Upper lobe of left lung (tissue), 4 donors: ENCODE data around the gene TCP11L2.

Experiments
- POLR2AphosphoS5 ChIP-seq, 2 donors: sonication (generic); formaldehyde crosslinking; IDR thresholded peaks; one replicate each; pipeline ENCODE4 v1.5.1; 2017; ENCODE audit warnings: antibody characterized with exemption in 2 of 2
- TF ChIP-seq, protein P1 (sequence below), 6 experiments: fragments of 450-650 bp in 4 of 6; fragments of 200-600 bp in 2 of 6; sonication (generic) in 2 of 6; IDR thresholded peaks; one replicate each; pipeline ENCODE4 v1.5.1; 2016 to 2019; ENCODE audit warnings: antibody characterized with exemption in 6 of 6

DNA sequence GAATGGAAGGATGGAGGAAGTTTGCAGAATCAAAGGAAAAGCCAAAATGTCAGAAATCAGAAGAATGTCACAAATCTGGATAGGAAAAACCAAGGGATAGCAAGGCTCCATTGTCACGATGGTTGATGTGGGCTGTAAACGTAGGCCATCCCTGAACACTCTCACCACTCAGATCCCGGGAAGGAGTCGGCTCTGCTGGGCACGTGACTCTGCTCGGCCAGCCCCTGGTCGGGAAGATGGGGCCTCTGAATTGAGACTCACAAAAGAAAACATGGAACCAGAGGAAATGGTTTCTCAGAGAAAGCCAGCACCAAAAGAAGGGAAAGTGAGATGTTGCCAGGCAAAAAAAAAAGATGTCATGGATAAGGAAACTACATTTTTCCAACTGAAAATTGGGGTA is 26.2 kb downstream of the TCP11L2 start:
- TF ChIP-seq, protein P1, sequence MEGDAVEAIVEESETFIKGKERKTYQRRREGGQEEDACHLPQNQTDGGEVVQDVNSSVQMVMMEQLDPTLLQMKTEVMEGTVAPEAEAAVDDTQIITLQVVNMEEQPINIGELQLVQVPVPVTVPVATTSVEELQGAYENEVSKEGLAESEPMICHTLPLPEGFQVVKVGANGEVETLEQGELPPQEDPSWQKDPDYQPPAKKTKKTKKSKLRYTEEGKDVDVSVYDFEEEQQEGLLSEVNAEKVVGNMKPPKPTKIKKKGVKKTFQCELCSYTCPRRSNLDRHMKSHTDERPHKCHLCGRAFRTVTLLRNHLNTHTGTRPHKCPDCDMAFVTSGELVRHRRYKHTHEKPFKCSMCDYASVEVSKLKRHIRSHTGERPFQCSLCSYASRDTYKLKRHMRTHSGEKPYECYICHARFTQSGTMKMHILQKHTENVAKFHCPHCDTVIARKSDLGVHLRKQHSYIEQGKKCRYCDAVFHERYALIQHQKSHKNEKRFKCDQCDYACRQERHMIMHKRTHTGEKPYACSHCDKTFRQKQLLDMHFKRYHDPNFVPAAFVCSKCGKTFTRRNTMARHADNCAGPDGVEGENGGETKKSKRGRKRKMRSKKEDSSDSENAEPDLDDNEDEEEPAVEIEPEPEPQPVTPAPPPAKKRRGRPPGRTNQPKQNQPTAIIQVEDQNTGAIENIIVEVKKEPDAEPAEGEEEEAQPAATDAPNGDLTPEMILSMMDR (IDR thresholded peaks at IDR 0.05): no peak
- TF ChIP-seq POLR2AphosphoS5 (IDR thresholded peaks at IDR 0.05): no peak
